Tibial artery (tissue), 4 donors: Measurements from ENCODE around the gene FBXO41.

ENCODE experiments used
- DNase-seq, 2 donors: peaks; one replicate each; pipeline ENCODE4 v3.0.0-alpha.2; 2019
- H3K27ac ChIP-seq, 2 donors: fragments of 200-600 bp; sonication (generic) in 1 of 2; 1 replicate in 1 of 2; 2 replicates in 1 of 2; pipeline ENCODE4 v1.5.1; 2018 to 2019; ENCODE audit warnings: mild to moderate bottlenecking in 1 of 2
- H3K27me3 ChIP-seq, 2 donors: fragments of 200-600 bp; sonication (generic) in 1 of 2; one replicate each; pipeline versions ENCODE4 v1.5.1 to v1.6.0; 2016 to 2019
- H3K36me3 ChIP-seq, 3 donors: fragments of 200-600 bp; sonication (generic) in 2 of 3; one replicate each; pipeline ENCODE4 v1.5.1; 2016 to 2019; ENCODE audit warnings: mild to moderate bottlenecking in 2 of 3
- H3K4me1 ChIP-seq, 4 donors: fragments of 200-600 bp; sonication (generic) in 2 of 4; 1 replicate in 3 of 4; 2 replicates in 1 of 4; pipeline ENCODE4 v1.5.1; 2016 to 2019
- H3K4me3 ChIP-seq, 2 donors: fragments of 200-600 bp; sonication (generic) in 1 of 2; 1 replicate in 1 of 2; 2 replicates in 1 of 2; pipeline ENCODE4 v1.5.1; 2018 to 2019; ENCODE audit warnings: mild to moderate bottlenecking in 2 of 2
- H3K9me3 ChIP-seq, 3 donors: fragments of 200-600 bp; sonication (generic) in 1 of 3; one replicate each; pipeline ENCODE4 v1.5.1; 2016 to 2019
- intact Hi-C: fragments of 100-400 bp; cut with DNase I; formaldehyde crosslinking; loops from one replicate; pipeline ENCODE4 v1.15.0; 2023; ENCODE audit warnings: low total_unique reads
- TF ChIP-seq, protein P1 (sequence below), 2 experiments: fragments of 200-600 bp in 1 of 2; fragments of 450-650 bp in 1 of 2; IDR thresholded peaks; one replicate each; pipeline ENCODE4 v1.5.1; 2017 to 2019; ENCODE audit warnings: antibody characterized with exemption in 2 of 2, mild to moderate bottlenecking in 1 of 2, moderate library complexity in 1 of 2

Gene FBXO41

DNA sequence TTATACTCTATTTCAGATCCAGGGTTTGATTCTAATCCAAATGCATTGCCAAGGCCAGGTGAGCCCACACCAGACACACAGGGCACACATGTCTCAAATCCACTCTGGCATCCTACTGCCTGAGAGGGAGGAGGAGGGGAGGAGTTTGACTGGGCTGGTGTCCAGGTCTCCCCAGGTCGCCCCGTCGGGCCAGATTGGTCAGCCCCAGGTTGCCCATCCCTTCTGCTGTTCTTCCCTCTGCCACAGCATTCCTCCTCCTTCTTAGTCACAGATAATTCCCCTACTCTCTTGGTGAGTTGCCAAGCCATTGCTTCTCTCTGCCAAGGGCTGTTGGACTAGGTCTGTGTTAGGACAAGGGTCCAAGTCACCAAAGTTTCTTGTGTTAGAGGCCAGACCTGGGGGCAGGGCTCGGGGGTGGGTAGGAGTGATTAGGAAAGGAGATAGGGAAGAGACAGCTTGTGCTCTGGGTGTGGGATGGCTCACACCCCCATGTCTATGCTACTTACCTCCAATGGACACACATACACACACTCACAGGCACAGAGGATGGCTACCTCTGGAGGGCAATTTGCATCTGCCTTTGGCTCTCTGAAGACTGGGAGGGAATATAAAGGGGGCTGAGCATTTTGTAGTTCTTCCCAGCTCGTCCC is 11.6 kb upstream of the FBXO41 start:
- DNase-seq = peak in 1 of 2 donors; percentile 48
- Histone ChIP-seq H3K4me3 (no peak overlapping the region), H3K27me3 (peaks cover 0 to 66% of the 10 kb centered on the region in 2 donors), H3K4me1 (peaks cover 0 to 27% (median 16%) of the 10 kb centered on the region in 4 donors), H3K27ac (no peak overlapping the region), H3K9me3 (no peaks in the 10 kb centered on the region), H3K36me3 (no peaks in the 10 kb centered on the region)
- TF ChIP-seq, protein P1, sequence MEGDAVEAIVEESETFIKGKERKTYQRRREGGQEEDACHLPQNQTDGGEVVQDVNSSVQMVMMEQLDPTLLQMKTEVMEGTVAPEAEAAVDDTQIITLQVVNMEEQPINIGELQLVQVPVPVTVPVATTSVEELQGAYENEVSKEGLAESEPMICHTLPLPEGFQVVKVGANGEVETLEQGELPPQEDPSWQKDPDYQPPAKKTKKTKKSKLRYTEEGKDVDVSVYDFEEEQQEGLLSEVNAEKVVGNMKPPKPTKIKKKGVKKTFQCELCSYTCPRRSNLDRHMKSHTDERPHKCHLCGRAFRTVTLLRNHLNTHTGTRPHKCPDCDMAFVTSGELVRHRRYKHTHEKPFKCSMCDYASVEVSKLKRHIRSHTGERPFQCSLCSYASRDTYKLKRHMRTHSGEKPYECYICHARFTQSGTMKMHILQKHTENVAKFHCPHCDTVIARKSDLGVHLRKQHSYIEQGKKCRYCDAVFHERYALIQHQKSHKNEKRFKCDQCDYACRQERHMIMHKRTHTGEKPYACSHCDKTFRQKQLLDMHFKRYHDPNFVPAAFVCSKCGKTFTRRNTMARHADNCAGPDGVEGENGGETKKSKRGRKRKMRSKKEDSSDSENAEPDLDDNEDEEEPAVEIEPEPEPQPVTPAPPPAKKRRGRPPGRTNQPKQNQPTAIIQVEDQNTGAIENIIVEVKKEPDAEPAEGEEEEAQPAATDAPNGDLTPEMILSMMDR (IDR thresholded peaks at IDR 0.05) = no peak
- intact Hi-C loops = no loop called here

DNA sequence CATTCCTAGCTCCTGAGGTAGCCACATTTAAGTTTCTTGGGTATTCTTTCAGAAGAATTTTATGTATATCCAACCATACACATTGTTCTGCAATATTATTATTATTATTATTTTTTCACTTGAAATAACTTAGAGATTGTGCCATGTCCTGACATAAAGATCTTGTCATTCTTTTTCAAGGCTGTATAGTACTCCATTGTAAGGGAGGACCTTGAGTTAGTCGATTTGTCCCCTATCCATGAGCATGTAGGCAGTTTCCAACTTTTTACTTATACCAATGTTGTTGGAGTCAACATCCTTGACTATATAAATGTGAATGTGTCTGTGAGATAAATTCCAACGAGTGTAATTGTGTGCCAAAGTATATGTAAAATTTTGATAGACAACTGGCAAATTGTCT is 10.0 kb upstream of the FBXO41 start:
- TF ChIP-seq, protein P1 (IDR thresholded peaks at IDR 0.05) = no peak
- intact Hi-C loops = no loop called here
- H3K4me3 ChIP-seq = no peak overlapping the region

DNA sequence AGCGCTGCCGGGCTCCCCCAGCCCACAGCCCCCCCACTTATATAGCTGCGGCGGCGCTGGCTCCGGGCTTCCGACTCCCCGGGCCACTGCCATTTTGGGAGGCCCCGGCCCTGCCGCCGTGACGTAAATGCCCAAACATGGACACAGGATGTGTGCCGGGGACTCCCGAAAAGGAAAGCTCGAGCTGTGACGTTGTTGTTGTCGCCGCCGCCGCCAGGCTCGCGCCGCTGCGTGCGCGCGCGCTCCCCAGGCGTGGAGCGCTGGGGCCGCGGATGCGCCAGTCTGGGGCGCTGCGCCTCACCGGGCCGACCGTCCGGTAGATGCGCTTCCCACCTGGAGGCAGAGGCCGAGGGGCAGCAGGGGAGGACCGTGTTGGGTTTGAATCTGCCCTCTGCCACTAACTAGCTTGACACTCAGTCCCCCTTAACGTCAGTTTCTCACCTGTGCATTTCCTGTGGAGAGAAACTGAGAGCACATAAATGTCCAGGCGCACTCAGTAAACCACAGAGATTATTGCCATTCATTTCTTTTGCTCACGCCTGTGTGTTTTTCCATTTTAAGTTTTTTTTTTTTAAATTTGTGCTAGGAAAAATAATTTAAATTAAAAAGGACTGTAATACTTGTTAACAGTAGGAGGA is 9.4 kb upstream of the FBXO41 start, which contains the start of gene EGR4:
TSS of gene EGR4 (minus strand) at position 15 of the 638 bp plus-strand sequence. CDS start 231 bp downstream, outside the sequence.
- intact Hi-C loops = no loop called here
- peaks cover 0 to 82% of the 10 kb centered on the region in 2 donors for H3K27me3 ChIP-seq
- no peak within 1 kb of the TSS for H3K27ac ChIP-seq
- TF ChIP-seq, protein P1 (IDR thresholded peaks at IDR 0.05) = no peak
- DNase-seq = peak in 1 of 2 donors; percentile 59
- peaks cover 0 to 27% (median 16%) of the 10 kb centered on the region in 4 donors for H3K4me1 ChIP-seq
- no peaks in the 10 kb centered on the region for H3K9me3 ChIP-seq
- no peaks in the 10 kb centered on the region for H3K36me3 ChIP-seq
- H3K4me3 ChIP-seq = peak within 1 kb of the TSS; percentile 12 to 42

More for the DNA sequence above, 10.0 kb upstream of the FBXO41 start:
- H3K4me1 ChIP-seq = peaks cover 0 to 27% (median 16%) of the 10 kb centered on the region in 4 donors
- H3K9me3 ChIP-seq = no peaks in the 10 kb centered on the region
- H3K27ac ChIP-seq = no peak overlapping the region
- no peaks in the 10 kb centered on the region for H3K36me3 ChIP-seq
- H3K27me3 ChIP-seq = peaks cover 0 to 77% of the 10 kb centered on the region in 2 donors
- no peak for DNase-seq

DNA sequence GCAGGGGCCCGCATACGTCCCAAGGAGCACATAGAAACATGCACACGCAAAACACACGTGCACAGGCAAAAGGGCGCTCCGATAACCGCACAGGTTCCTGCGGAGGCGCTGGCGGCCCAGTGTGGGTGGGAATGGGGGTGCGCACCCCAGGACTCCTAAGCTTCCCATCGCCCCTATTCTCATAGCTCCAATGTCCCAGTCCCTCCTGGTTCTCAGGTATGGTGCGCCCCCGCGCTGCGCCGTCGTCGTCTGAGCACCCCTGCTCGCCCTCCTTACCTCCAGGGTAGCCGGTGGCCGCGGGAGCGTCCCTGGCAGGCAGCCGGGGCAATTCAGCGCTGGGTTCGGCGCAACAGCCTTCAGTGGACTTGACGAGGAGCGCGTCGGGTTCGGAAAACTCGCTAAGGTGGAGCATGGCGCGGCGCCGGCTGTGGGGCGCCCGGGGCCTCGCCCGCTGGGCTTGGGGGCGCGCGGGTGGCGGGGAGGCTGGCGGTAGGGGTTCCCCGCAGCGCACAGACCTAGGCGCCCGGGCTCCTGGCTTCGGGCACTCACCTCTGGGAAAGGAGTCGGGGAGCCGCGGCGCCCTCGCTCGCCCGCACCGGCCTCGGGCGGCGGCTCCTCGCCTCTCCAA is 8.7 kb upstream of the FBXO41 start:
- Histone ChIP-seq H3K4me1 (peaks cover 0 to 27% (median 16%) of the 10 kb centered on the region in 4 donors), H3K36me3 (no peaks in the 10 kb centered on the region), H3K4me3 (peak overlapping the region; percentile 12 to 42), H3K9me3 (no peaks in the 10 kb centered on the region), H3K27me3 (peaks cover 0 to 82% of the 10 kb centered on the region in 2 donors), H3K27ac (no peak overlapping the region)
- TF ChIP-seq, protein P1 (IDR thresholded peaks at IDR 0.05) = no peak
- intact Hi-C loops = no loop called here
- DNase-seq = peak in 1 of 2 donors; percentile 48

DNA sequence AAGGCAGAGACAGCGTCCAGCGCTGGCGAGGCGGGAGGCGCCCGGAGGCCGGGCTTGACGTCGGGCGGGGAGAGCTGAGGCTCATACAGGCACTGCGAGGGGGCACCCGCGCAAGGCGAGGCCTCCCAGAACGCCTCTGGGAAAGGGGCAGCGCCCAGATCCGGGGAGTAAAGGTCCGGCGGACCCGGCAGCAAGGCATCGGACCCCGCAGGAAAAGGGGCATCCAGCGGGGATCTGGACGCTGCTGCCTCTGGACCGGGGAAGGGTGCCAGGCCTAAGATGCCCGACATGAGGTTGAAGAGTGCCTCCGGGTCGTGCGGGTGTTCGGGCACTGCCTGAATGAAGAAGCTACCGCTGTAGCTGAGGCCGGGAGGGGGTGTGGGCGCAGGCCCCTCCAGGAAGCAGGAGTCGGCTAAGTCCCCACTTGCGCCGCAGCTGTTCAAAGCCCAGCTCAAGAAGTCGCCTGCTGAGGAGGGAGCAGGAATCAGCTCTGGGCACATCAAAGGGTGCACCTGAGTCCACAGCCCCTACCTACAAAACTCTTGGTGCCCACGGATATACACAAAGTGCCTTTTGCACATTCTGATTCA is 8.1 kb upstream of the FBXO41 start:
- TF ChIP-seq, protein P1 (IDR thresholded peaks at IDR 0.05) = no peak
- Histone ChIP-seq H3K4me3 (no peak overlapping the region), H3K27ac (no peak overlapping the region), H3K27me3 (peaks cover 0 to 81% of the 10 kb centered on the region in 2 donors), H3K4me1 (peaks cover 0 to 27% (median 16%) of the 10 kb centered on the region in 4 donors), H3K9me3 (no peaks in the 10 kb centered on the region), H3K36me3 (no peaks in the 10 kb centered on the region)
- intact Hi-C loops = no loop called here
- no peak for DNase-seq
